ENCODE results near the gene ATP6V1F.

The ATP6V1F gene

GRCh38 chr7:128862571-128863432 is at the start of gene ATP6V1F:
Gene ATP6V1F, plus strand, starts transcription at chr7:128862856. Its CDS starts 49 bp downstream, at chr7:128862905.
- DNase-seq (ENCODE audit: low read depth) = peak; percentile 85

- DNase-seq (ENCODE audit: low read depth) = no peak
Measured at GRCh38 chr7:128814499-128814898, 48.2 kb upstream of the ATP6V1F start.

- no peak for DNase-seq (ENCODE audit: low read depth)
Measured at GRCh38 chr7:128815289-128815942, 47.2 kb upstream of the ATP6V1F start.

GRCh38 chr7:128818694-128819093 is 44.0 kb upstream of the ATP6V1F start:
- DNase-seq (ENCODE audit: low read depth) = no peak

GRCh38 chr7:128821724-128822123 is 40.9 kb upstream of the ATP6V1F start:
- DNase-seq (ENCODE audit: low read depth) = no peak

GRCh38 chr7:128826512-128826911 is 36.1 kb upstream of the ATP6V1F start:
- DNase-seq (ENCODE audit: low read depth) = no peak

GRCh38 chr7:128826916-128827247 is 35.8 kb upstream of the ATP6V1F start:
- DNase-seq (ENCODE audit: low read depth) = no peak

- peak; percentile 65 for DNase-seq (ENCODE audit: low read depth)
Measured at GRCh38 chr7:128827248-128827958, 35.3 kb upstream of the ATP6V1F start.

GRCh38 chr7:128827971-128828711 is 34.5 kb upstream of the ATP6V1F start:
- DNase-seq (ENCODE audit: low read depth) = no peak

- DNase-seq (ENCODE audit: low read depth) = no peak
Measured at GRCh38 chr7:128829391-128830166, 33.1 kb upstream of the ATP6V1F start.

- DNase-seq (ENCODE audit: low read depth) = no peak
Measured at GRCh38 chr7:128830231-128831177, 32.2 kb upstream of the ATP6V1F start, which contains the start of gene FLNC. Gene FLNC, plus strand, starts transcription at chr7:128830406. Its CDS starts 232 bp downstream, at chr7:128830638.

- DNase-seq (ENCODE audit: low read depth) = no peak
Measured at GRCh38 chr7:128831178-128831993, 31.3 kb upstream of the ATP6V1F start.

- no peak for DNase-seq (ENCODE audit: low read depth)
Measured at GRCh38 chr7:128831994-128832879, 30.4 kb upstream of the ATP6V1F start.

GRCh38 chr7:128832880-128833147 is 29.8 kb upstream of the ATP6V1F start:
- no peak for DNase-seq (ENCODE audit: low read depth)

GRCh38 chr7:128833148-128833945 is 29.3 kb upstream of the ATP6V1F start:
- peak; percentile 65 for DNase-seq (ENCODE audit: low read depth)

GRCh38 chr7:128833946-128834325 is 28.7 kb upstream of the ATP6V1F start:
- DNase-seq (ENCODE audit: low read depth) = no peak

- no peak for DNase-seq (ENCODE audit: low read depth)
Measured at GRCh38 chr7:128835231-128835751, 27.4 kb upstream of the ATP6V1F start.
